NCI-H526 treated with DMSO at 0.1 percent for 48 hours (cell line): ENCODE data around the gene ABLIM1.
A peak's percentile ranks its signal among the peaks of the same experiment; 100 is the strongest.

ENCODE experiments used
- DNase-seq: peaks from one replicate; lab custom pipeline; 2025; lab: John Stamatoyannopoulos, UW

The ABLIM1 gene

GRCh38 chr10:114647545-114648138, 10.4 kb downstream of the ABLIM1 start:
- no peak for DNase-seq

GRCh38 chr10:114646426-114646825, 11.6 kb downstream of the ABLIM1 start:
- DNase-seq: no peak

GRCh38 chr10:114645706-114646105, 12.4 kb downstream of the ABLIM1 start:
- DNase-seq: no peak

- no peak for DNase-seq
Measured at GRCh38 chr10:114643158-114643557, 14.9 kb downstream of the ABLIM1 start.

- DNase-seq: no peak
Measured at GRCh38 chr10:114642729-114643128, 15.3 kb downstream of the ABLIM1 start.

- no peak for DNase-seq
Measured at GRCh38 chr10:114638821-114639625, 19.1 kb downstream of the ABLIM1 start.

- DNase-seq: no peak
Measured at GRCh38 chr10:114635797-114636550, 22.1 kb downstream of the ABLIM1 start.

GRCh38 chr10:114635101-114635500, 23.0 kb downstream of the ABLIM1 start:
- no peak for DNase-seq

- DNase-seq: no peak
Measured at GRCh38 chr10:114634609-114634979, 23.5 kb downstream of the ABLIM1 start.

GRCh38 chr10:114632869-114633715, 25.0 kb downstream of the ABLIM1 start:
- no peak for DNase-seq

- peak; percentile 49 for DNase-seq
Measured at GRCh38 chr10:114631666-114632417, 26.2 kb downstream of the ABLIM1 start.

- DNase-seq: no peak
Measured at GRCh38 chr10:114631090-114631665, 26.9 kb downstream of the ABLIM1 start.

GRCh38 chr10:114629824-114630730, 28.0 kb downstream of the ABLIM1 start:
- DNase-seq: no peak

- no peak for DNase-seq
Measured at GRCh38 chr10:114629083-114629823, 28.8 kb downstream of the ABLIM1 start.

GRCh38 chr10:114628106-114628505, 30.0 kb downstream of the ABLIM1 start:
- no peak for DNase-seq

- no peak for DNase-seq
Measured at GRCh38 chr10:114626841-114627240, 31.2 kb downstream of the ABLIM1 start.

- no peak for DNase-seq
Measured at GRCh38 chr10:114624951-114625780, 32.9 kb downstream of the ABLIM1 start.

- DNase-seq: no peak
Measured at GRCh38 chr10:114624422-114624821, 33.7 kb downstream of the ABLIM1 start.
